Adrenal gland (tissue), 12 donors: ENCODE measurements around the gene SCFD2. TPM values are rescaled to one million over a fixed set of nuclear protein-coding genes. Genes with fewer than 3 reads are reported as not detected.

Source experiments
- DNase-seq, 7 donors: peaks; one replicate each; pipeline ENCODE4 v3.0.0-alpha.2; 2019 to 2020
- H3K27ac ChIP-seq, 5 donors: fragments of 200-600 bp; sonication (generic) in 4 of 5; 1 replicate in 3 of 5; 2 replicates in 2 of 5; pipeline versions ENCODE4 v1.5.1 to v1.8.0; 2016 to 2020; ENCODE audit warnings: mild to moderate bottlenecking in 1 of 5
- H3K27me3 ChIP-seq: fragments of 200-600 bp; 2 replicates; pipeline ENCODE4 v1.8.0; 2021
- H3K36me3 ChIP-seq, 2 donors: fragments of 200-600 bp; replicated peaks in 1 of 2; 1 replicate in 1 of 2; 2 replicates in 1 of 2; pipeline versions ENCODE4 v1.5.1 to v1.8.0; 2018 to 2022
- H3K4me1 ChIP-seq, 2 donors: fragments of 200-600 bp; replicated peaks in 1 of 2; 1 replicate in 1 of 2; 2 replicates in 1 of 2; pipeline versions ENCODE4 v1.5.1 to v1.8.0; 2018 to 2021
- H3K4me3 ChIP-seq, 4 donors: fragments of 200-600 bp; sonication (generic) in 3 of 4; one replicate each; pipeline ENCODE4 v1.5.1; 2016 to 2018
- H3K9me3 ChIP-seq, 3 donors: fragments of 200-600 bp; sonication (generic) in 1 of 3; replicated peaks in 1 of 3; 1 replicate in 2 of 3; 2 replicates in 1 of 3; pipeline versions ENCODE4 v1.5.1 to v1.8.0; 2016 to 2021
- POLR2A ChIP-seq, 2 donors: fragments of 450-650 bp; IDR thresholded peaks; one replicate each; pipeline ENCODE4 v1.6.1; 2017; ENCODE audit warnings: antibody characterized with exemption in 2 of 2, mild to moderate bottlenecking in 2 of 2, moderate library complexity in 1 of 2
- WGBS, 4 donors: extraction: QIAGEN DNeasy Blood & Tissue Kit in 2 of 4; methylation state at CpG; one replicate each; pipeline versions ENCODE4 v1.1.5 to v1.1.7; 2013 to 2017; 5-methylcytosine and 5-hydroxymethylcytosine counted together
- intact Hi-C, 2 donors: fragments of 100-400 bp; cut with DNase I; formaldehyde crosslinking; loops; one replicate each; pipeline versions ENCODE4 v1.14.1 to v1.15.0; 2022 to 2023
- polyA plus RNA-seq, 3 donors: library from polyadenylated mRNA; stranded (reverse); fragments of 200-250 nt in 2 of 3; fragments of 350-450 nt in 1 of 3; fragmentation: Illumina TruSeq in 1 of 3; extraction: RNeasy Lipid Tissue Mini Kit (QIAGEN cat#74804) in 1 of 3; gene quantifications; one replicate each; pipeline ENCODE4 v1.2.3, GENCODE V29; 2013 to 2014
- total RNA-seq, 9 donors: library from RNA; depleted of rRNA in 4 of 9; stranded (reverse); fragments of >200 nt in 4 of 9; fragments of 120-200 nt in 1 of 9; fragmentation: NEBNext Ultra II Directional in 1 of 9; extraction: Animal tissue kit (Norgen Biotek cat#: 25700) in 1 of 9; gene quantifications; one replicate each; pipeline versions ENCODE4 v1.1.0 to v1.2.4, GENCODE V29; 2013 to 2023
- TF ChIP-seq, protein P1 (sequence below), 6 experiments: fragments of 450-650 bp in 4 of 6; fragments of 200-600 bp in 2 of 6; sonication (generic) in 1 of 6; IDR thresholded peaks; 1 replicate in 5 of 6; 2 replicates in 1 of 6; pipeline versions ENCODE4 v1.5.1 to v1.8.0; 2016 to 2021; ENCODE audit warnings: antibody characterized with exemption in 6 of 6, mild to moderate bottlenecking in 2 of 6, moderate library complexity in 1 of 6
- donor health status: healthy with polysubstance abuse.
- donor health status: Bipolar disorder and iron deficiency.
- donor health status: DM: yes; HTN: yes; CAD: no.
- donor health status: DM: no; HTN: no; CAD: no.
- donor health status: DM: no; HTN: no; CAD: no.
- donor health status: DM: yes; HTN: yes; CAD: no.

SCFD2 gene
- total and polyA plus RNA-seq, 12 donors, result 5.2 to 34.9 (median 23.4) TPM

DNA sequence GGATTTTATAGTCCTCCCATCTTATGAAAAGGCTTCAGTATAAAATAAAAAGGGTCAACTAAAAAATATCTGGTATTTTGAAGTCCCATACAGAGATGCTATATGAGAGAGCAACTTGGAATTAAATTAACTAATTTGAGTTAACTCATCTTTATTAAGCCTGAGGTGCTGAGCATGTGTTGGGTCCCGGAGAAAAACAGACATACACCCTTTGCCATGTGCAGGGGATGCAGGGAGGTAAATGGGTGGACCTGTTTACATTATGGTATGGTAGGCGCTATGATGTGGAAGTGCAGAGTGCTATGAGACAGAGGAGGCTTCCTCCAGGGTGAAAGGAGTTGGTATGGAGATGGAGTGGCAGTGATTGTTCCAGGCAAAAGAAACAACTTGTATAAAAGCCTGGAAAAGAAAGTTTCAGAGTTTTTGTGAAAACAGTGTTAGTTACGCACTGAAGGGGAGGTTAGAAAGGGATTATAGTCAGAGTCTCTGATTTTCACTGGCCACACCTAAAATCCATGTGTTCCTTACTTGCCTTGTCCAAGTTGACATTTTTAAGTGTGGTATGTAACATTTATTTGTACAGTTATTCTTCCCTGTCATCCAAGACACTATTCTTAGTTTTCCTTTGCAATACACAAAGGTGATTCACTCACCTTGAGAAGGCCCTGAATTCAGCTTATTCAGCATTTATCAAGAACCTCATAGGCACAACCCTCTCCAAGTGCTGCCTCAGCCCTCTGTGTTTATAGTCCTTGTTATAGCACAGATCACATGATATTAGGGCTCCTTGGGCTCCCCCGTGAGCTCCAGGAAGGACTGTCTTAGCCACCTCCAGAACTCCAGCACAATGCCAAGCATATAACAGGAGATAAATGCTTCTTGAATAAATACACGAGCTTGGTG is 351.7 kb downstream of the SCFD2 start:
- Histone ChIP-seq H3K36me3 (no peaks in the 10 kb centered on the region), H3K27me3 (no peaks in the 10 kb centered on the region), H3K4me1 (peaks cover 54 to 80% of the 10 kb centered on the region in 2 donors), H3K4me3 (no peak overlapping the region), H3K27ac (no peak overlapping the region), H3K9me3 (no peaks in the 10 kb centered on the region)
- WGBS, 4 donors, result 77 to 81% (median 79%) methylated on average over 5 of the region's 5 CpGs
- DNase-seq, result no peak
- intact Hi-C loops, result loop anchor here (10.0 kb wide), 3 partner anchors 181 to 1221 kb away; no protein-coding TSS in a partner anchor
- TF ChIP-seq POLR2A (IDR thresholded peaks at IDR 0.05), result no peak
- TF ChIP-seq, protein P1, sequence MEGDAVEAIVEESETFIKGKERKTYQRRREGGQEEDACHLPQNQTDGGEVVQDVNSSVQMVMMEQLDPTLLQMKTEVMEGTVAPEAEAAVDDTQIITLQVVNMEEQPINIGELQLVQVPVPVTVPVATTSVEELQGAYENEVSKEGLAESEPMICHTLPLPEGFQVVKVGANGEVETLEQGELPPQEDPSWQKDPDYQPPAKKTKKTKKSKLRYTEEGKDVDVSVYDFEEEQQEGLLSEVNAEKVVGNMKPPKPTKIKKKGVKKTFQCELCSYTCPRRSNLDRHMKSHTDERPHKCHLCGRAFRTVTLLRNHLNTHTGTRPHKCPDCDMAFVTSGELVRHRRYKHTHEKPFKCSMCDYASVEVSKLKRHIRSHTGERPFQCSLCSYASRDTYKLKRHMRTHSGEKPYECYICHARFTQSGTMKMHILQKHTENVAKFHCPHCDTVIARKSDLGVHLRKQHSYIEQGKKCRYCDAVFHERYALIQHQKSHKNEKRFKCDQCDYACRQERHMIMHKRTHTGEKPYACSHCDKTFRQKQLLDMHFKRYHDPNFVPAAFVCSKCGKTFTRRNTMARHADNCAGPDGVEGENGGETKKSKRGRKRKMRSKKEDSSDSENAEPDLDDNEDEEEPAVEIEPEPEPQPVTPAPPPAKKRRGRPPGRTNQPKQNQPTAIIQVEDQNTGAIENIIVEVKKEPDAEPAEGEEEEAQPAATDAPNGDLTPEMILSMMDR (IDR thresholded peaks at IDR 0.05), result no peak

DNA sequence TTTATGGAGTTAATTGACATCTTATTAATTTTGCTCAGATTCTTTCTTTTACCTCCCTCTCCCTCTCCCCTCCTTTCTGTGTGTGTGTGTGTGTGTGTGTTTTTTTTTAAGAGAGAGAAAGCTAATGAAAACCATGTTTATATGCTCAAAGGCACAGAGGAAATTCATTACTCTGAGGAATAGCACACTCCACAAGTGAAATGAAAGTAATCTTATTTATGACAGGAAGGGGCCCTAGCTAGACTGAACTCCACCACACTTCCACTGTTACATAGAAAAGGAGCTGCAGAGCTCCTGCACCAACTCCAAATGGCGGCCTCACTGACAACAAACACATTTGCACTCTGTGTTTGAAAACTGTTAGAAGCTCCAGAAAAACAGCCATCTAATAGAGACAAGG is 353.1 kb downstream of the SCFD2 start:
- Histone ChIP-seq H3K4me1 (peaks cover 47 to 73% of the 10 kb centered on the region in 2 donors), H3K4me3 (no peak overlapping the region), H3K27me3 (no peaks in the 10 kb centered on the region), H3K27ac (peak overlapping the region in 4 of 5 donors; percentile 31 to 55 (median 42)), H3K9me3 (no peaks in the 10 kb centered on the region), H3K36me3 (no peaks in the 10 kb centered on the region)
- intact Hi-C loops, result loop anchor here (10.0 kb wide), 3 partner anchors 182 to 1222 kb away; no protein-coding TSS in a partner anchor
- TF ChIP-seq, protein P1 (IDR thresholded peaks at IDR 0.05), result no peak
- no peak for TF ChIP-seq POLR2A (IDR thresholded peaks at IDR 0.05)
- no peak for DNase-seq
- 47 to 63% (median 58%) methylated on average over 1 of the region's 1 CpG for WGBS, 4 donors

DNA sequence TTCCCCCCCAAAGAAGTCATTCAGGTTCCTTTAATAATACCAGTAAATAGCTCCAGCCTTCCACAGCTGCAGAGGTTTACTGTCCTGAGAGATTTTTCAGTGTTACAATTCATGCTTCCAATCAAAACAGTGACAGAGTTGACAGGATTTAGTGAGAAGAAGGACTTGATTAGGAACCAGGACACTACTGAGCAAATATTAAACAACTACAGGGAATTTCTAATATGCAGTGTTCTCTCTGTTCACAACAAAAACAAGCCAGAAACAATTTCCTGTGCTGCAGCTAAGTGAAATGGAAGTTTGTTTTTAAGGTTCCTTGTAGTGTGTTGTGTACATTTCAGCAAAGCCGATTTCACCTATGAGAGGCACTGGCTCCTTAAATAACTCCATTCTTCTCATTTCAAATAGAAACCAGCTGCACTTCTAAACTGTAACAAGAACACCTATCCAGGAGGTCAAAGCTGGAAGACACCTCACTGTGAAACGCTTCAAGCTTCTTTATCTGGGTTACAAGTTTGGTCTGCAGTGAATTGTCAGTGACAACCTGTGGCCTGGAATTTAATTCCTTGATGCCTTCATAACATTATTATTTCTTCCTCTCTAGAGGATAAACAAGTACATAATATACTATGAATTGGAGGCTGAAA is 354.5 kb downstream of the SCFD2 start:
- peaks cover 52 to 73% of the 10 kb centered on the region in 2 donors for H3K4me1 ChIP-seq
- intact Hi-C loops, result loop anchor here (10.0 kb wide), 3 partner anchors 183 to 1223 kb away; no protein-coding TSS in a partner anchor
- no peaks in the 10 kb centered on the region for H3K27me3 ChIP-seq
- peak overlapping the region in 3 of 5 donors; percentile 40 to 81 (median 68) for H3K27ac ChIP-seq
- WGBS, 4 donors, result 33 to 37% (median 35%) methylated on average over 2 of the region's 2 CpGs
- H3K36me3 ChIP-seq, result no peaks in the 10 kb centered on the region
- no peak overlapping the region for H3K4me3 ChIP-seq
- no peak for DNase-seq
- no peaks in the 10 kb centered on the region for H3K9me3 ChIP-seq
- no peak for TF ChIP-seq POLR2A (IDR thresholded peaks at IDR 0.05)
- TF ChIP-seq, protein P1 (IDR thresholded peaks at IDR 0.05), result no peak

DNA sequence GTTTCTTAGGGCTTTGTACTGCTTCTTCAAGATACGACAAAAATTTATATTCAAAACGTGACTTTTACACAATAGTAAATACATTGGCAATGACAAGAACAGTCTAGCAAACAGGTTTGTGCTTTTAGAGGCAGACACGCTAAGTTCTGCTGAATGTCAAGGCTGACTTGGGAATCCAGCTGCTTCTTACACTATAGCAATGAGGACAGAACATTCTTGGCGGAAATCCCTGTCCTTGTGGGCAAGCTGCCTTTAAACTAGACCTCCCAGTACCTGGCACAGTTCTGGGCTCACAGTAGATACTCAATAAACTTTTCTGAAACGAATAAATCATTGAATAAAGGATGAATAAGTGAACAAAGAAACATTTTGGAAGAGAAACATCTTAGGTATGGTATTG is 355.5 kb downstream of the SCFD2 start:
- TF ChIP-seq POLR2A (IDR thresholded peaks at IDR 0.05), result no peak
- TF ChIP-seq, protein P1 (IDR thresholded peaks at IDR 0.05), result no peak
- Histone ChIP-seq H3K4me1 (peaks cover 52 to 72% of the 10 kb centered on the region in 2 donors), H3K27me3 (no peaks in the 10 kb centered on the region), H3K36me3 (no peaks in the 10 kb centered on the region), H3K27ac (peak overlapping the region in 4 of 5 donors; percentile 40 to 81 (median 63)), H3K9me3 (no peaks in the 10 kb centered on the region), H3K4me3 (no peak overlapping the region)
- intact Hi-C loops, result loop anchor here (10.0 kb wide), 3 partner anchors 184 to 1224 kb away; no protein-coding TSS in a partner anchor
- WGBS, 4 donors, result 28 to 34% (median 32%) methylated on average over 5 of the region's 5 CpGs
- DNase-seq, result peak; percentile 79 to 93 (median 83)
